Vagina (tissue), 2 donors: ENCODE measurements around the gene ANKS1A.

Source experiments
- CTCF ChIP-seq, 3 experiments: fragments of 450-650 bp in 2 of 3; fragments of 200-600 bp in 1 of 3; sonication (generic) in 1 of 3; IDR thresholded peaks; one replicate each; pipeline ENCODE4 v1.5.1; 2017 to 2019; ENCODE audit warnings: antibody characterized with exemption in 3 of 3, mild to moderate bottlenecking in 2 of 3, moderate library complexity in 2 of 3
- POLR2A ChIP-seq, 2 donors: fragments of 450-650 bp; IDR thresholded peaks; one replicate each; pipeline ENCODE4 v1.6.1; 2017; ENCODE audit warnings: antibody characterized with exemption in 2 of 2, mild to moderate bottlenecking in 2 of 2, moderate library complexity in 2 of 2
- POLR2AphosphoS5 ChIP-seq, 2 donors: sonication (generic); formaldehyde crosslinking; IDR thresholded peaks; one replicate each; pipeline ENCODE4 v1.9.0; 2017; ENCODE audit warnings: antibody characterized with exemption in 2 of 2, mild to moderate bottlenecking in 2 of 2, low read depth in 1 of 2; ENCODE audit not compliant: insufficient read depth in 1 of 2

GRCh38 chr6:35139470-35139869 lies 250.4 kb downstream of the ANKS1A start:
- TF ChIP-seq CTCF (IDR thresholded peaks at IDR 0.05) (no peak), POLR2A (IDR thresholded peaks at IDR 0.05) (no peak), POLR2AphosphoS5 (IDR thresholded peaks at IDR 0.05; ENCODE audit: insufficient read depth in 1 of 2, low read depth in 1 of 2) (no peak)
